CD4-positive, alpha-beta T cell (primary cell): ENCODE measurements around the gene AGBL1. TPM values are rescaled to one million over a fixed set of nuclear protein-coding genes. Genes with fewer than 3 reads are reported as not detected.

Experiments used
- ATAC-seq: fragments of 200-7000 bp; cut with Tn5 transposase; one replicate; pipeline ENCODE4 v1.10.0; 2022; ENCODE audit warnings: mild to moderate bottlenecking; ENCODE audit not compliant: poor library complexity
- CTCF ChIA-PET: fragments of 350-600 bp; sonication (Branson Sonifier 250); formaldehyde crosslinking; loops from one replicate; lab custom pipeline; 2021; ENCODE audit warnings: antibody characterized with exemption, inconsistent platforms; lab: Charles Lee
- POLR2A ChIA-PET: fragments of 350-600 bp; sonication (Branson Sonifier 250); formaldehyde crosslinking; loops from one replicate; lab custom pipeline; 2021; ENCODE audit warnings: antibody characterized with exemption, inconsistent platforms; lab: Charles Lee
- DNase-seq, 14 experiments: peaks; one replicate each; pipeline ENCODE4 v3.0.0-alpha.2; 2013 to 2020; ENCODE audit warnings: mixed read lengths in 2 of 14
- H3K27ac ChIP-seq, 2 donors: one replicate each; pipeline versions ENCODE4 v1.5.1 to v1.7.0; 2013; ENCODE audit warnings: low read length in 2 of 2, low read depth in 1 of 2, mild to moderate bottlenecking in 1 of 2
- H3K27me3 ChIP-seq, 2 experiments: 1 replicate in 1 of 2; 2 replicates in 1 of 2; pipeline versions ENCODE4 v1.6.1 to v1.7.0; 2013; ENCODE audit warnings: low read length in 2 of 2, control low read depth in 1 of 2, mild to moderate bottlenecking in 1 of 2, moderate library complexity in 1 of 2; ENCODE audit not compliant: insufficient read depth in 2 of 2, control insufficient read depth in 1 of 2
- H3K36me3 ChIP-seq: one replicate; pipeline ENCODE4 v1.6.1; 2013; ENCODE audit warnings: low read length, control low read depth; ENCODE audit not compliant: insufficient read depth
- H3K4me1 ChIP-seq: one replicate; pipeline ENCODE4 v1.6.1; 2013; ENCODE audit warnings: low read length, control low read depth; ENCODE audit not compliant: insufficient read depth
- H3K4me3 ChIP-seq: one replicate; pipeline ENCODE4 v1.5.1; 2013; ENCODE audit warnings: mild to moderate bottlenecking, low read length, moderate library complexity
- H3K9me3 ChIP-seq, 2 experiments: 1 replicate in 1 of 2; 2 replicates in 1 of 2; pipeline versions ENCODE4 v1.6.1 to v1.7.0; 2013; ENCODE audit warnings: low read length in 2 of 2, mild to moderate bottlenecking in 2 of 2, control low read depth in 1 of 2, moderate library complexity in 1 of 2; ENCODE audit not compliant: control insufficient read depth in 1 of 2, insufficient read depth in 1 of 2
- H3K27ac Mint-ChIP-seq: one replicate; pipeline ENCODE4 v1.8.0; 2020; ENCODE audit warnings: mixed read lengths
- H3K27me3 Mint-ChIP-seq: one replicate; pipeline ENCODE4 v1.8.0; 2021; ENCODE audit warnings: mixed read lengths
- H3K36me3 Mint-ChIP-seq: one replicate; pipeline ENCODE4 v1.8.0; 2021; ENCODE audit warnings: low read depth, mixed read lengths
- H3K4me1 Mint-ChIP-seq: one replicate; pipeline ENCODE4 v1.8.0; 2021; ENCODE audit warnings: low read depth, mixed read lengths
- H3K4me3 Mint-ChIP-seq: one replicate; pipeline ENCODE4 v1.8.0; 2020; ENCODE audit warnings: mild to moderate bottlenecking, mixed read lengths
- H3K9me3 Mint-ChIP-seq: one replicate; pipeline ENCODE4 v1.8.0; 2020; ENCODE audit warnings: mixed read lengths
- CTCF ChIP-seq: fragments of 200-600 bp; IDR thresholded peaks from one replicate; pipeline ENCODE4 v1.8.0; 2022; ENCODE audit warnings: antibody characterized with exemption, mild to moderate bottlenecking
- intact Hi-C, 2 experiments: fragments of 100-400 bp; cut with DNase I in 1 of 2; cut with micrococcal nuclease in 1 of 2; formaldehyde crosslinking; loops; one replicate each; pipeline versions ENCODE4 v1.15.1 to v1.9.0; 2023 to 2025; cut with DNase I, micrococcal nuclease
- total RNA-seq, 174 experiments: library from RNA in 2 of 174; stranded (reverse) in 2 of 174; gene quantifications; one replicate each; pipeline ENCODE4 v1.2.3 and lab custom pipeline; 2021 to 2026

The AGBL1 gene
- total RNA-seq, 2 experiments from 2014 or later: not detected

- no peak overlapping the region for H3K4me3 Mint-ChIP-seq
- no peak for DNase-seq
- no peak for TF ChIP-seq CTCF
- Histone ChIP-seq H3K27me3 (no peaks in the 10 kb centered on the region), H3K36me3 (no peaks in the 10 kb centered on the region), H3K27ac (no peak overlapping the region), H3K4me1 (no peaks in the 10 kb centered on the region), H3K4me3 (no peak overlapping the region), H3K9me3 (no peaks in the 10 kb centered on the region)
- no peaks in the 10 kb centered on the region for H3K27me3 Mint-ChIP-seq
- no peaks in the 10 kb centered on the region for H3K9me3 Mint-ChIP-seq
- intact Hi-C loops: no loop called here
- ChIA-PET POLR2A (no interaction called here), CTCF (no interaction called here)
- no peaks in the 10 kb centered on the region for H3K36me3 Mint-ChIP-seq
- H3K27ac Mint-ChIP-seq: no peak overlapping the region
- ATAC-seq: no peak
- no peaks in the 10 kb centered on the region for H3K4me1 Mint-ChIP-seq
Measured at GRCh38 chr15:86714241-86714640, 634.6 kb downstream of the AGBL1 start.

- Histone ChIP-seq H3K4me3 (no peak overlapping the region), H3K36me3 (no peaks in the 10 kb centered on the region), H3K27me3 (no peaks in the 10 kb centered on the region), H3K4me1 (no peaks in the 10 kb centered on the region), H3K9me3 (peaks cover 0 to 4% of the 10 kb centered on the region in 2 experiments), H3K27ac (no peak overlapping the region)
- CTCF ChIA-PET: no interaction called here
- ATAC-seq (no peak), DNase-seq (no peak)
- POLR2A ChIA-PET: no interaction called here
- no peaks in the 10 kb centered on the region for H3K27me3 Mint-ChIP-seq
- H3K27ac Mint-ChIP-seq: no peak overlapping the region
- H3K4me1 Mint-ChIP-seq: no peaks in the 10 kb centered on the region
- intact Hi-C loops: no loop called here
- H3K9me3 Mint-ChIP-seq: no peaks in the 10 kb centered on the region
- H3K36me3 Mint-ChIP-seq: no peaks in the 10 kb centered on the region
- no peak for TF ChIP-seq CTCF
- no peak overlapping the region for H3K4me3 Mint-ChIP-seq
Measured at GRCh38 chr15:86725628-86726027, 646.0 kb downstream of the AGBL1 start.

- no peak for TF ChIP-seq CTCF
- H3K36me3 ChIP-seq: no peaks in the 10 kb centered on the region
- no peaks in the 10 kb centered on the region for H3K9me3 ChIP-seq
- no peak overlapping the region for H3K27ac ChIP-seq
- H3K27me3 Mint-ChIP-seq: no peaks in the 10 kb centered on the region
- POLR2A ChIA-PET: no interaction called here
- H3K9me3 Mint-ChIP-seq: no peaks in the 10 kb centered on the region
- H3K4me1 ChIP-seq: no peaks in the 10 kb centered on the region
- H3K36me3 Mint-ChIP-seq: no peaks in the 10 kb centered on the region
- H3K4me3 ChIP-seq: no peak overlapping the region
- H3K27ac Mint-ChIP-seq: no peak overlapping the region
- DNase-seq (no peak), ATAC-seq (no peak)
- H3K27me3 ChIP-seq: no peaks in the 10 kb centered on the region
- H3K4me3 Mint-ChIP-seq: no peak overlapping the region
- intact Hi-C loops: no loop called here
- no peaks in the 10 kb centered on the region for H3K4me1 Mint-ChIP-seq
- CTCF ChIA-PET: no interaction called here
Measured at GRCh38 chr15:86735247-86736040, 655.8 kb downstream of the AGBL1 start.
